IPS DF 19.7 (cell line): Measurements from ENCODE around the gene THPO.

Experiments used
- DNase-seq: peaks from one replicate; pipeline ENCODE4 v3.0.0-alpha.2; 2013; ENCODE audit warnings: low read depth, low spot score

The THPO gene

GRCh38 chr3:184362668-184363546 lies 15.1 kb downstream of the THPO start:
- peak; percentile 93 for DNase-seq

DNA sequence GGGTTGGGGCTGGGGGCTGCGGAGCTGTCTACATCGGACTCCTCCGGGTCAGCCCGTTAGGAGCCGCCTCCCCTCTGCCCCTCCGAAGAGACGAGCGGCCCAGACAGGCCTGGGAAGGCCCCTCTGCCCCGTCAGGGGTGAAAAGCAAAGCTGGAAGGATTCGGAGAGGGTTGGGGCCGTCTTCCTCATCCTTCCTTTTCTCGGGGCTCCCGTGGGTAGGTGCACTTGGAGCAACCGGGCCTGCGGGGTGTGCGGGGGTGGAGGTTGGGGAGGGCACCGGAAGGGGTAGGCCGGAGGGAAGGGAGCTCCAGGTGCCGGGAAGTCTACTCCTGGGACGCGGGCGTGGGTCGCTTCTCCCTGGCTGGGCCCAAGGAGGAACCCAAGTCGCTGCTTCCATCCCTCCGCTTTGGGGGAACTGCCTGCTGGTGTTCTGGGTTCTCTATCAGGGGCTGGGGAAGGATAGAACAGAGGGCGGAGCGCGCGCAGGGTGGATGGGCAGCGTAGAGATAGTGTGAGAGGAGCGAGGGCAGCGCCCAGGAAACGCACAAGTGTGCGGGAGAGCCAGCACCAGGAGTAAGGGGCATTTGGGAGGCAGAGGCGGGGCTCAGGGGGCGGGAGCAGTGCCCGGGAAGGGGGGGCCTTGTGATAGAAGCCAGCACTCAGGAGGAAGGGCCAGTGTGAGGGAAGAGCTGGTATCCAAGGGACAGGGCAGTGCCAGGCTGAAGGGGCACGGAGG lies 15.9 kb downstream of the THPO start:
- DNase-seq, result no peak

DNA sequence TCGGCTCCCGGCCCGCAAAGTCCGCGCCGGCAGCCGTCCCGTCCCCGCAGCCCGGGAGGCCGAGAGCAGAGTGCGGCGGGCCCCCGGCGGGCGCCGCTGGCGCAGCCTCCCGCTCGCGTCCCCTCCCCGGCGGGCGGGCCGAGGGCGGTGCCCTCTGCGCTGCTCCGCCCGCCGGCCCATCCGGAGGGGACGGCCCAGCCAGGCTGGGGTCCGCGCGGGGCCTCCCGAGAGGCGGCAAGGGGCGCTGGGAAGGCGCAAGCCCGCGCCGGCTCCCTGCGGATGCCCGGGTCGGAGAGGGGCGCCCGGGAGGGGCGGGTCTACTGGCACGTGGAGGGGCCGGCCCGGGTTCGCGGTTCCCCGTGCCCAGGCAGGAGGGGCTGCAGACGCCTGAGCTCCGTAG lies 16.5 kb downstream of the THPO start, which contains the start of the genes CLCN2 and POLR2H:
Gene CLCN2 (minus strand): TSS at position 74 of the 400 bp plus-strand sequence. CDS start 126 bp downstream, outside the sequence.
Gene POLR2H (plus strand): TSS at position 179 of the 400 bp plus-strand sequence. CDS start 1,783 bp downstream, outside the sequence.
- DNase-seq, result no peak

DNA sequence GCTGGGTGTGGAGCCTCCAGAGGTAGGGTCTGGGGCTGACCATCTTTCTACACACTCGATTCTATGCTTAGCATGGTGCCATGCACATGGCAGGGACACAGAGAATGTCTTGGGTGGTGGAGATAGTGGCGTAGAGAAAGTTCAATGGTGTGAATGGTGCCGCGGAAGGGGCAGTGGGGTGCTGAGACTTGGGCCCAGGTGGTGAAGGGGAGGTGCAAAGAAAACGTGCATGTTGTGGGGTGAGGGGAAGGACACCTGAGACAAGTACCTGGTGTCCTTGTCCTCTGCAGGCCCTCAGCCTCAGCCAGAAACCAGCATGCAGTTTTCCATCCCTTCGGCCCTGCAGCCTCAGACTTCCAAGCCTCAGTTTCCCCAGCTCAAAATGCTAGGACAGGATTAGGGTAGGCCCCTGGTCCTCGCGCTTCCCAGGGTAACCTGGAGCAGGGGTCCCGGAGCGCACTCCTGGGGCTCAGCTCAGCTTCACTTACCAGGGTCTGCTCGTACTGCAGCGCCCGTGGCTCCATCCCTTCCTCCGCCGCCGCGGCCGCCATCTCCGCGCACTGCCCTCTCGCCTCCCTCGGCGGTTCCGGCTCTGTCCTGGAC lies 17.0 kb downstream of the THPO start:
- DNase-seq, result no peak

DNA sequence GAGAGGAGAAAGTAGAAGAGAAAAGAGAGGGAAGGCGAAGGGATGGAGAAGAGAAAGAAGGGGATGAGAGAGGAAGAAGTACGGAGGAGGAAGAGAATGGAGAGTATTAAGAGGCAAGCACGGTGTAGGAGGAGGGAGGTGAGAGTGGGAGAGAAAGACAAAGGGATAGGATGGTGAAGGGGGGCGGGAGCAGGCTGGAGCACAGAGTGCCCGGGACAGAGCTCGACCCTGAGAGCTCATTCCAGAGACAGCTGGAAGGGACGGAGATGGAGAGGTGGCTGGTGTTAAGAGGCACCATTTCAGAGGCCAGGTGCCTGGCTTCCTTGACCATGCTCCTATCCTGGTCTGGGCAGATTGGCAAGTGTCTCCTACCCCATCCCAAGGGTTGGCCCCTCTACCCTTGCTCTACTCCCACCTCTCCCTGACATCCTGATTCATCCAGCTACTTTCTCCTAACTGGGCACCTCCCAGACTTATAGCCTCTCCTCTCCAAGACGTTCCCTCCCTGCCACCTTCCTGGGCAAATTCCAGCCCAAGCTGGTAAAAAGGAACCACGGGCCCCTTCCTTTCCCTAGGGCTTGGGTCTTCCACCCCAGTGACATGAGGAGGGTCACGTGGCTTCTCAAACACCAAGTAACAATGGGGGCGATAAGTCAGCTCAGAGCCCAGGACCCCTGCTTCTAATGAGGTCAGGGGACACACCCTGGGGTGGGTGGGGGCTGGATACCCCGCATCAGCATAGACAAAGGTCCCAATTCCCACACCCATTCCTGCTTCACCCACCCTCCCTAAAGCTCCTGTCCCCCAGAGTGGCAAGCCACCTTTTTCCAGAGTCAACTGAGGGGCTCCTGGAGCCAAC lies 17.7 kb downstream of the THPO start:
- no peak for DNase-seq

DNA sequence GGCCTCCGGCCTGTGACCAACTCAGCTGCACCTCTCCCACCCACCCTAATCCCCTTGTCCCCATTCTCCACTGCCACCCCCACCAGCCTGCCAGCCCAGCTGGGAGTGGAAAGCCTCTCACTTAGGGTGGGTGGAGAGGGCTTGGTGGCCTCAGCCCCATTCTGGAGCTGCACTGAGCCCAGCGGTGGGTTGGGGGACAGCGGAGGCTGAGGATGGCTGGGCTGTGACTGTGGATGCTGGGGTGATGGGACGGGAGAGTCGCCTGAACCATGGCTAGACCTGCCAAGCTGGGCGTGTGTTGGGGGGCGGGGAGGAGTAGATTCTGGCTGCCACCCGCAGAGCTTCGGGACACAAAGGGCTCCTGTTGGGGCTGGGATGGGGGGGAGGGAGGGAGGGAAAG lies 18.4 kb downstream of the THPO start:
- no peak for DNase-seq

GRCh38 chr3:184358921-184359350 lies 19.1 kb downstream of the THPO start:
- DNase-seq, result no peak

DNA sequence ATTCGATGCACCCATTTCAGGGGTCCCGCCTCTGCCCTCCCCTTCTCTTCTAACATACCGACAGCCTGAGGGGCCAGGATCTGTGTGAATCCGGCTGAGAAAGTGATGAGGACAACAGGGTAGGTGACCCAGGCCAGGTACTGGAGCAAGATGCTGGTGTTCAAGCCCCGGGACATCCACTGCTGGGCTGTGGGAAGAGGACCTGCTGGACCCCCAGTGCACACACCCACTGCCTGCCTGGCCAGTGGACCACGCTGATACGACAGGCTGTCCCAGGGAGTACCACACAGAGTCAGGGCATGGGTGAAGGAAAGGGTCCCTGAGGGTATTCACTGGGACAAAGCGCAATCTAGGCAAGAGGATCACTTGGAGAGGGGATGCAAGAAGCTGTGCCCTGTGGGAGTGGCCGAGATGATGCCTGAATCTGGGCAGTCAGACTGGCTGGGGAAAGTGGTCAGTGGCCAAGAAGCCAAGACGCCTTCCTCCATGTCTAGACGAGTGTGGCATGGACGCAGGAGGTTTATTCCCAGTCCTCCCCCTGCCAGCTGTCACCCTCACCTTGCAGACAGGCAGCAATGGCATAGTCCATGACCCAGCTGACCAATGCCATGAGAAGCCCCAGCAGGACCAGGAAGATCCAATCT lies 19.8 kb downstream of the THPO start:
- DNase-seq, result no peak

GRCh38 chr3:184357248-184358123 lies 20.5 kb downstream of the THPO start:
- no peak for DNase-seq

- DNase-seq, result no peak
Measured at GRCh38 chr3:184355261-184356040, 22.6 kb downstream of the THPO start.

- DNase-seq, result no peak
Measured at GRCh38 chr3:184354754-184355153, 23.3 kb downstream of the THPO start.

DNA sequence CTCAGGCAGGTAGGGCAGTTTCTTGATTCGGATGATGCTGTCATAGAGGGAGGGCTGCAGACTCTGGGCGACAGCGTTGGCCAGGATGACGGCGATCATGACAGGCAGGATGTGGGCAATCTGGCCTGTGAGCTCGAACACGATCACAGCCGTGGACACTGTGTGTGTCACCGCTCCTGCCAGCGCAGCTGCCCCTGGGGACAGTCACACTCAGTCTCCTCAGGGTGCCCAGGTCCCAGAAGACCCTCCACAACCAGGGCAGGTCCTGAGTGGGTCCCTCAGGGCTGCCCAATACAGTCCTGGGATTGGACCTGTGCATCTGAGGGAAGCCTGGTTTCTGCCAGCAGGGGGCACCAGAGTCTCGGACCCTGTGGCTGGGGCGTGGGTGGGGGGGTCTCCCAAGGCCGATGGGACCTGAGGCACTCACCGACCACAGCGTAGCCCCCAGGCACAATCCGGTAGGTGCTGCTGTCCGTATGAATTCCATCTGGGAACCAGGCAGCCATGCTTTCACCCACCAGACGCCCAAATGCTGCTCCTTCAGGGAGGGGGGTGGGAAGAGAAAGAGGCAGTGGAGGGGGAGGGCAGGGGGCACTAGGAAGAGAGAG lies 23.8 kb downstream of the THPO start:
- DNase-seq, result no peak

DNA sequence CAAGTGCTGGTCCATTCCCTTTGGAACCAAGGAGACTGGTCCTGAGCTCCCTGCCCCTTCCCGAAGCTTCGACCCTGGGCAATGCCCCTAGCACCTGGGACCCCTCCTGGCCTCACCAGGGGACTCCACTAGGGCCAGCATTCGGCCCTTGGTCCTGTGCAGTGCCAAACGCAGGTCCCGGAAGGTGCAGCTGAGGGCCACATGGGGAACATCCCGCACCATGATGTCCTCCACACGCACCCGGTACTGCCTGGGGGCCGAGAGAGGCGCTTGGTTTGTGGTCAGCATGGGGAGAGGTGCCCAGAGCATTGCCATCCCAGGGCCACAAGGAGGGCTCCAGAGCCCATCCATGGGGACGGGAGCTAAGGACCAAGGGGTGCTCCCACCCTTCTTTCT lies 24.5 kb downstream of the THPO start:
- no peak for DNase-seq

- no peak for DNase-seq
Measured at GRCh38 chr3:184352897-184353545, 25.0 kb downstream of the THPO start.

- DNase-seq, result no peak
Measured at GRCh38 chr3:184352149-184352785, 25.7 kb downstream of the THPO start.

DNA sequence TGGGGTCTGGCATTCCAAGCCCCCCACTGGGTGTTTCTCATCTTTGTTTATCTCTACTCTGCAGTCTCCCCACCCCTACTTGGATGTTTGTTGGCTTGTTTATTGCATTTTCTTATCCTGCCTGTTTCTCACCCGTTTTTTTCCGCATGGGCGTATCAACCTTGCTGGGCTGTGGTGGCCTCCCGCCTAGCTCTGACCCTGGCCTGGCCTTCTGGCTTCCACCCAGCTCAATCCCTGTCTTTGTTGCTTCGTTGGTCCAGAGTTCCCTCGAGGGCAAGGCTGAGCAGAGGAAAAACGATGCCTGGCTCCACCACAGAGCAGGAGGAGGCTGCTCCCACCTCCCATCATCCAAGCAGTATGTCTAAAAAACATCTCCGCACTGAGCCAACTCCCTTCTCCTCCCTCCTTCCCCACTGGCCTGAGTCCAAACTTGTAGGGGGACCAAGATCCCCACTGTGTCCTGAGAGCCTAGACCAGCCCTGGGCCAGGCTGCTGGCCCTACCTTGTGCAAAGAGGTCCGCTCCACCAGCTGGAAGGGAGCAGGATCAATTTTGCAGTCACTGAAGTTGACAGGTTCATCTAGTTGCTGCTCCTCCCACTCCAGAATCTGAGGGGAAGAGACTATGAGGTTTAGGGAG lies 26.4 kb downstream of the THPO start:
- no peak for DNase-seq

- no peak for DNase-seq
Measured at GRCh38 chr3:184350618-184351017, 27.4 kb downstream of the THPO start.
